AG04450 (cell line): Measurements from ENCODE around the gene ZCCHC24. TPM values are rescaled to one million over a fixed set of nuclear protein-coding genes. Genes with fewer than 3 reads are reported as not detected.

Experiments used
- polyA plus RNA-seq: library from polyadenylated mRNA; depleted of rRNA; stranded (reverse); fragments of >200 nt; gene quantifications from 2 replicates; pipeline ENCODE4 v1.2.3, GENCODE V29; 2011; rRNA removed

Gene ZCCHC24
- polyA plus RNA-seq, 1 experiment: 37.4 TPM

Other genes starting within 250 kb of the ZCCHC24 start
- 68.6 and 77.2 TPM in 2 replicates for gene PPIF, start 98.2 kb downstream of the ZCCHC24 start, polyA plus RNA-seq
- 1.1 and 1.4 TPM in 2 replicates for gene EIF5AL1, start 66.9 kb upstream of the ZCCHC24 start, polyA plus RNA-seq
- gene SFTPA2, start 114.8 kb upstream of the ZCCHC24 start, polyA plus RNA-seq: not detected in 2 replicates
- not detected in 2 replicates for gene SFTPA1, start 165.3 kb upstream of the ZCCHC24 start, polyA plus RNA-seq